D721Med (cell line): ENCODE data around the gene PIH1D1.

Experiments
- DNase-seq: peaks from one replicate; pipeline ENCODE4 v3.0.0; 2011; ENCODE audit warnings: low spot score; ENCODE audit not compliant: insufficient read length
- FAIRE-seq: peaks from 2 replicates; lab custom pipeline; 2011; peaks lifted over from hg19 to GRCh38; lab: Jason Lieb, UNC
- CTCF ChIP-seq: IDR thresholded peaks from 2 replicates; pipeline ENCODE4 v1.5.1; 2012; ENCODE audit warnings: mild to moderate bottlenecking, control low read depth; ENCODE audit not compliant: insufficient read depth; ENCODE audit errors: missing control alignments

Gene PIH1D1

DNA sequence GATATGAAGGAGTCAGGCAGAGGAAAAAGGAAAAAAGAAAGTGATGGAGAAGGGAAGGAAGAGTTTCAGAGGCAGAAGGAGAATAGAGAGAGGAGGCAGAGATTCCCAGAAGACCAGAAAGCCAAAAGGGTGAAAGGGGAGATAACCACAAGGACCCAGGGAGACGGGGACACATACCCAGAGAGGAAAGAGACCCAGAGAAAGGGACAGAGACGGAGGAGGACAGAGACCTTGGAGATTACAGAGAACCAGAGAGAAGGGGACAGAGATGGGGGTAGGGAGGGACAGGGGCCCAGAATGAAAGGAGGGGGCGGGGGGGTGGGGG is 29.8 kb downstream of the PIH1D1 start:
- FAIRE-seq (no peak), DNase-seq (no peak)
- no peak for TF ChIP-seq CTCF

- TF ChIP-seq CTCF: no peak
- peak; percentile 77 for DNase-seq
- FAIRE-seq: no peak
Observed at GRCh38 chr19:49421039-49421877, 30.4 kb downstream of the PIH1D1 start.

GRCh38 chr19:49420227-49420626 is 31.4 kb downstream of the PIH1D1 start:
- DNase-seq: no peak
- no peak for TF ChIP-seq CTCF
- no peak for FAIRE-seq

GRCh38 chr19:49419173-49419572 is 32.4 kb downstream of the PIH1D1 start:
- DNase-seq (no peak), FAIRE-seq (no peak)
- no peak for TF ChIP-seq CTCF

DNA sequence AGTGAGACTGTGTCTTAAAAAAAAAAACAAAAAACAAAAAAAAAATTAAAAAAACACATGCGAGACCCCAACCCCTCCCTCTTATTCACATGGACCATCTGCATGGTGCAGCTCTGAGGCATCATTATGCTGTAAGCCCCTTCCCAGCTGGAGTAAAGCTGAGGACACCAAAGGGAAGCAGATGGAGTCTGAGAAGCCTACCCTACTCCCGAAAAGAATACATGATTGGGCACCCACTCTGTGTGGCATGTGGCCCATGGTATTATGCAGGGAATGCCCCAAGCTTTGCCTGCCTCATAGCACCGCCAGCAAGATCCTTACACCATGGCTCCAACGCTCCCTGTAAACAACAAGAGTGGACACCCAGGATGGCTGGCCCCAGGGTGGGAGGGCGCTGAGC is 33.1 kb downstream of the PIH1D1 start:
- FAIRE-seq: no peak
- TF ChIP-seq CTCF: no peak
- DNase-seq: no peak

DNA sequence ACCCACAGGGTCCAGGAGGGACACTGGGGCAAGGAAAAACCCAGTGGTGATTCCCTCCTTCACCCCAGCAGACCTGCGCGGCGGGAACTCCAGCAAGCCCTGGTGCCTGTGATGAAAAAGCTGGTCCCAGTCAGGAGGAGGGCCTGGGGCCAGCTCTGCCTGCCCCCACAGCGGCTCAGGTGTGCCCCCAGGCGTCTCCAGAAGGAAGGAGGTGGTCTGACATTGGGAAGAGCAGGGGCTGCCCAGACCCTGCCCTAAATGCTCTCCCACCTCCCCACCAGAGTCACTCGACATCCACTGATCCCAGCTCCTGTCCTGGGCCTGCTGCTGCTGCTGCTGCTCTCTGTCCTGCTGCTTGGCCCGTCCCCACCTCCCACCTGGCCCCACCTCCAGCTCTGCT is 34.5 kb downstream of the PIH1D1 start:
- DNase-seq (no peak), FAIRE-seq (no peak)
- no peak for TF ChIP-seq CTCF

DNA sequence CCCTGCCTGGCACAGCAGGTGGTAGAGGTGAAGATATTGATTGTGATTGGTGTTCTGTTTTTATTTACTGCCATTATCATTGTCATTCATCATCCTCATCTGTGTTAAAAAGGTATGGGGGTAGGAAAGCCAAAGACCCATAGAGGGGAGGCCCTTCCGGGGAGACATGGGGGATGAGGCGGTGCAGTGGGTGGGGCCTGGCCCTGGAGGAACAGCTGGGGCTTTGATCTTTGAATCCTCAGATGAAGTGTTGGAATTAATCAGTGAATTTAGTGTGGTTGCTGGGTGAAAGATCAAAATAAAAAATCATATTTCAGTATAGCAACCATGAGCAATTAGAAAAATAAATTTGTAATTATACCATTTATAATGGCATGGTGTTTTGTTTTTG is 35.8 kb downstream of the PIH1D1 start:
- FAIRE-seq (no peak), DNase-seq (no peak)
- TF ChIP-seq CTCF: no peak
